Gastrocnemius medialis (tissue), 4 donors: Measurements from ENCODE around the gene LYPD1.

ENCODE experiments used
- CTCF ChIP-seq, 5 experiments: fragments of 450-650 bp in 3 of 5; fragments of 200-600 bp in 2 of 5; sonication (generic) in 2 of 5; IDR thresholded peaks in 4 of 5; conservative IDR thresholded peaks in 1 of 5; 1 replicate in 4 of 5; 2 replicates in 1 of 5; pipeline ENCODE4 v1.5.1; 2016 to 2019; ENCODE audit warnings: antibody characterized with exemption in 5 of 5, mild to moderate bottlenecking in 3 of 5, moderate library complexity in 3 of 5
- POLR2A ChIP-seq, 2 donors: fragments of 450-650 bp; IDR thresholded peaks; one replicate each; pipeline ENCODE4 v1.6.1; 2017; ENCODE audit warnings: antibody characterized with exemption in 2 of 2, mild to moderate bottlenecking in 2 of 2, moderate library complexity in 2 of 2

- TF ChIP-seq POLR2A (IDR thresholded peaks at IDR 0.05) (no peak), CTCF (IDR thresholded peaks at IDR 0.05 in 4 of 5, conservative IDR thresholded peaks at IDR 0.05 in 1 of 5) (no peak)
Observed at GRCh38 chr2:132597166-132597565, 72.8 kb downstream of the LYPD1 start.
